HepG2 (cell line): ENCODE measurements around the gene BTBD17. TPM values are rescaled to one million over a fixed set of nuclear protein-coding genes. Genes with fewer than 3 reads are reported as not detected.

ENCODE experiments used
- ATF7-NPFF ChIP-seq: sonication (generic); formaldehyde crosslinking; IDR thresholded peaks from 2 replicates; pipeline ENCODE4 v1.8.1; 2023; ENCODE audit warnings: mild to moderate bottlenecking, low read depth, missing genetic modification reagents, moderate library complexity
- CBX2 ChIP-seq, 2 experiments: fragments of 200-600 bp in 1 of 2; sonication (generic); formaldehyde crosslinking in 1 of 2; IDR thresholded peaks; 2 replicates each; pipeline versions ENCODE4 v1.7.0 to v1.8.1; 2018 to 2022; ENCODE audit warnings: low read depth in 2 of 2, low read length in 1 of 2, mild to moderate bottlenecking in 1 of 2, missing genetic modification reagents in 1 of 2
- CENPBD1 ChIP-seq: sonication (generic); formaldehyde crosslinking; IDR thresholded peaks from 2 replicates; pipeline ENCODE4 v1.8.0; 2022; ENCODE audit warnings: missing genetic modification reagents, low read depth, mild to moderate bottlenecking, borderline replicate concordance
- FOXM1 ChIP-seq: sonication (generic); formaldehyde crosslinking; IDR thresholded peaks from 2 replicates; pipeline ENCODE4 v1.5.0; 2020; ENCODE audit warnings: missing genetic modification reagents
- HIC2 ChIP-seq: sonication (generic); formaldehyde crosslinking; IDR thresholded peaks from 2 replicates; pipeline ENCODE4 v1.9.0; 2022; ENCODE audit warnings: low read depth, missing genetic modification reagents
- JUN ChIP-seq: sonication (generic); formaldehyde crosslinking; IDR thresholded peaks from 2 replicates; pipeline ENCODE4 v1.4.0; 2020; ENCODE audit warnings: mild to moderate bottlenecking, missing genetic modification reagents
- KDM4B ChIP-seq: sonication (generic); formaldehyde crosslinking; IDR thresholded peaks from 2 replicates; pipeline ENCODE4 v1.4.0; 2020; ENCODE audit warnings: missing genetic modification reagents
- NR2F1 ChIP-seq, 2 experiments: fragments of 450-650 bp in 1 of 2; formaldehyde crosslinking in 1 of 2; IDR thresholded peaks; 2 replicates each; pipeline versions ENCODE4 v1.5.0 to v1.6.1; 2016 to 2020; ENCODE audit warnings: mild to moderate bottlenecking in 1 of 2, missing compliant biosample characterization in 1 of 2, missing genetic modification reagents in 1 of 2, moderate library complexity in 1 of 2
- SP4 ChIP-seq: sonication (generic); formaldehyde crosslinking; IDR thresholded peaks from 2 replicates; pipeline ENCODE4 v1.8.1; 2023; ENCODE audit warnings: mild to moderate bottlenecking, missing genetic modification reagents
- TOE1 ChIP-seq: sonication (generic); formaldehyde crosslinking; IDR thresholded peaks from 2 replicates; pipeline ENCODE4 v1.4.0; 2020; ENCODE audit warnings: mild to moderate bottlenecking, missing genetic modification reagents
- ZNF136 ChIP-seq: sonication (generic); formaldehyde crosslinking; IDR thresholded peaks from 2 replicates; pipeline ENCODE4 v1.8.1; 2022; ENCODE audit warnings: low read depth, mild to moderate bottlenecking, moderate library complexity, missing genetic modification reagents
- ZNF24 ChIP-seq: fragments of 450-650 bp; IDR thresholded peaks from 2 replicates; pipeline ENCODE4 v1.6.1; 2017; ENCODE audit warnings: antibody characterized with exemption, mild to moderate bottlenecking
- ZNF501 ChIP-seq: sonication (generic); formaldehyde crosslinking; IDR thresholded peaks from 2 replicates; pipeline ENCODE4 v1.5.1; 2020; ENCODE audit warnings: mild to moderate bottlenecking, moderate library complexity, missing genetic modification reagents
- ZNF562 ChIP-seq: sonication (generic); formaldehyde crosslinking; IDR thresholded peaks from 2 replicates; pipeline ENCODE4 v1.8.0; 2022; ENCODE audit warnings: missing genetic modification reagents, borderline replicate concordance
- ZSCAN31 ChIP-seq: sonication (generic); formaldehyde crosslinking; IDR thresholded peaks from 2 replicates; pipeline ENCODE4 v1.5.0; 2020; ENCODE audit warnings: low read depth, mild to moderate bottlenecking, missing genetic modification reagents
- polyA plus RNA-seq, 8 experiments: library from polyadenylated mRNA; depleted of rRNA in 3 of 8; stranded (reverse) in 7 of 8; unstranded in 1 of 8; fragments of >200 nt; fragmentation: Illumina TruSeq in 4 of 8; extraction: Trizol in 4 of 8; gene quantifications; 2 replicates each; pipeline versions ENCODE4 v1.2.1 to v1.2.3, GENCODE V29; 2011 to 2016; ENCODE audit warnings: low read depth in 4 of 8, missing spikeins in 1 of 8, mixed read lengths in 1 of 8; ENCODE audit not compliant: insufficient read depth in 1 of 8
- total RNA-seq, 5 experiments: library from RNA; depleted of rRNA; stranded (reverse); fragments of >200 nt; fragmentation: Illumina TruSeq; extraction: Trizol; gene quantifications; 2 replicates each; pipeline ENCODE4 v1.2.3, GENCODE V29; 2016; ENCODE audit warnings: low read depth in 1 of 5
- TF ChIP-seq, protein P1 (sequence below): sonication (generic); formaldehyde crosslinking; IDR thresholded peaks from 2 replicates; pipeline ENCODE4 v1.5.1; 2020; ENCODE audit warnings: mild to moderate bottlenecking, missing genetic modification reagents, moderate library complexity
- TF ChIP-seq, protein P2 (sequence below): sonication (generic); formaldehyde crosslinking; IDR thresholded peaks from 2 replicates; pipeline ENCODE4 v1.4.0; 2020; ENCODE audit warnings: missing genetic modification reagents, borderline replicate concordance

Gene BTBD17
- total and polyA plus RNA-seq, 2 of the 13 experiments (the other 11 are each of a cell fraction or from before 2014, with no cell fraction given), result not detected

- TF ChIP-seq KDM4B (no peak), TOE1 (CRISPR knock-in tag) (peak; percentile 87), ATF7-NPFF (CRISPR knock-in tag) (no peak), SP4 (CRISPR knock-in tag) (peak; percentile 70; the same call in 1 of the 2 replicates), NR2F1 (CRISPR knock-in tag; IDR thresholded peaks at IDR 0.05) (peak; percentile 75 to 78), ZNF501 (CRISPR knock-in tag) (peak; percentile 64; the same call in 1 of the 2 replicates), HIC2 (CRISPR knock-in tag) (no peak), CBX2 (IDR thresholded peaks at IDR 0.05; ENCODE audit: low read depth, low read length) (no peak), CBX2 (CRISPR knock-in tag; IDR thresholded peaks at IDR 0.05; ENCODE audit: low read depth) (no peak), ZNF24 (no peak), JUN (peak; percentile 99), FOXM1 (CRISPR knock-in tag) (no peak), CENPBD1 (CRISPR knock-in tag) (no peak), ZNF136 (CRISPR knock-in tag) (peak; percentile 74; the same call in 1 of the 2 replicates), ZNF562 (CRISPR knock-in tag) (no peak), ZSCAN31 (CRISPR knock-in tag) (no peak)
- TF ChIP-seq, protein P1, sequence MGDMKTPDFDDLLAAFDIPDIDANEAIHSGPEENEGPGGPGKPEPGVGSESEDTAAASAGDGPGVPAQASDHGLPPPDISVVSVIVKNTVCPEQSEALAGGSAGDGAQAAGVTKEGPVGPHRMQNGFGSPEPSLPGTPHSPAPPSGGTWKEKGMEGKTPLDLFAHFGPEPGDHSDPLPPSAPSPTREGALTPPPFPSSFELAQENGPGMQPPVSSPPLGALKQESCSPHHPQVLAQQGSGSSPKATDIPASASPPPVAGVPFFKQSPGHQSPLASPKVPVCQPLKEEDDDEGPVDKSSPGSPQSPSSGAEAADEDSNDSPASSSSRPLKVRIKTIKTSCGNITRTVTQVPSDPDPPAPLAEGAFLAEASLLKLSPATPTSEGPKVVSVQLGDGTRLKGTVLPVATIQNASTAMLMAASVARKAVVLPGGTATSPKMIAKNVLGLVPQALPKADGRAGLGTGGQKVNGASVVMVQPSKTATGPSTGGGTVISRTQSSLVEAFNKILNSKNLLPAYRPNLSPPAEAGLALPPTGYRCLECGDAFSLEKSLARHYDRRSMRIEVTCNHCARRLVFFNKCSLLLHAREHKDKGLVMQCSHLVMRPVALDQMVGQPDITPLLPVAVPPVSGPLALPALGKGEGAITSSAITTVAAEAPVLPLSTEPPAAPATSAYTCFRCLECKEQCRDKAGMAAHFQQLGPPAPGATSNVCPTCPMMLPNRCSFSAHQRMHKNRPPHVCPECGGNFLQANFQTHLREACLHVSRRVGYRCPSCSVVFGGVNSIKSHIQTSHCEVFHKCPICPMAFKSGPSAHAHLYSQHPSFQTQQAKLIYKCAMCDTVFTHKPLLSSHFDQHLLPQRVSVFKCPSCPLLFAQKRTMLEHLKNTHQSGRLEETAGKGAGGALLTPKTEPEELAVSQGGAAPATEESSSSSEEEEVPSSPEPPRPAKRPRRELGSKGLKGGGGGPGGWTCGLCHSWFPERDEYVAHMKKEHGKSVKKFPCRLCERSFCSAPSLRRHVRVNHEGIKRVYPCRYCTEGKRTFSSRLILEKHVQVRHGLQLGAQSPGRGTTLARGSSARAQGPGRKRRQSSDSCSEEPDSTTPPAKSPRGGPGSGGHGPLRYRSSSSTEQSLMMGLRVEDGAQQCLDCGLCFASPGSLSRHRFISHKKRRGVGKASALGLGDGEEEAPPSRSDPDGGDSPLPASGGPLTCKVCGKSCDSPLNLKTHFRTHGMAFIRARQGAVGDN, result peak; percentile 75
- TF ChIP-seq, protein P2, sequence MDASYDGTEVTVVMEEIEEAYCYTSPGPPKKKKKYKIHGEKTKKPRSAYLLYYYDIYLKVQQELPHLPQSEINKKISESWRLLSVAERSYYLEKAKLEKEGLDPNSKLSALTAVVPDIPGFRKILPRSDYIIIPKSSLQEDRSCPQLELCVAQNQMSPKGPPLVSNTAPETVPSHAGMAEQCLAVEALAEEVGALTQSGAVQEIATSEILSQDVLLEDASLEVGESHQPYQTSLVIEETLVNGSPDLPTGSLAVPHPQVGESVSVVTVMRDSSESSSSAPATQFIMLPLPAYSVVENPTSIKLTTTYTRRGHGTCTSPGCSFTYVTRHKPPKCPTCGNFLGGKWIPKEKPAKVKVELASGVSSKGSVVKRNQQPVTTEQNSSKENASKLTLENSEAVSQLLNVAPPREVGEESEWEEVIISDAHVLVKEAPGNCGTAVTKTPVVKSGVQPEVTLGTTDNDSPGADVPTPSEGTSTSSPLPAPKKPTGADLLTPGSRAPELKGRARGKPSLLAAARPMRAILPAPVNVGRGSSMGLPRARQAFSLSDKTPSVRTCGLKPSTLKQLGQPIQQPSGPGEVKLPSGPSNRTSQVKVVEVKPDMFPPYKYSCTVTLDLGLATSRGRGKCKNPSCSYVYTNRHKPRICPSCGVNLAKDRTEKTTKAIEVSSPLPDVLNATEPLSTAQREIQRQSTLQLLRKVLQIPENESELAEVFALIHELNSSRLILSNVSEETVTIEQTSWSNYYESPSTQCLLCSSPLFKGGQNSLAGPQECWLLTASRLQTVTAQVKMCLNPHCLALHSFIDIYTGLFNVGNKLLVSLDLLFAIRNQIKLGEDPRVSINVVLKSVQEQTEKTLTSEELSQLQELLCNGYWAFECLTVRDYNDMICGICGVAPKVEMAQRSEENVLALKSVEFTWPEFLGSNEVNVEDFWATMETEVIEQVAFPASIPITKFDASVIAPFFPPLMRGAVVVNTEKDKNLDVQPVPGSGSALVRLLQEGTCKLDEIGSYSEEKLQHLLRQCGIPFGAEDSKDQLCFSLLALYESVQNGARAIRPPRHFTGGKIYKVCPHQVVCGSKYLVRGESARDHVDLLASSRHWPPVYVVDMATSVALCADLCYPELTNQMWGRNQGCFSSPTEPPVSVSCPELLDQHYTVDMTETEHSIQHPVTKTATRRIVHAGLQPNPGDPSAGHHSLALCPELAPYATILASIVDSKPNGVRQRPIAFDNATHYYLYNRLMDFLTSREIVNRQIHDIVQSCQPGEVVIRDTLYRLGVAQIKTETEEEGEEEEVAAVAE, result peak; percentile 69; the same call in 1 of the 2 replicates
Observed at GRCh38 chr17:74373838-74374606, 12.4 kb upstream of the BTBD17 start (continued).
